ENCODE measurements around the gene APOC3.

The APOC3 gene

GRCh38 chr11:116842909-116843308 is 13.2 kb downstream of the APOC3 start:
- TF ChIP-seq, protein P1, sequence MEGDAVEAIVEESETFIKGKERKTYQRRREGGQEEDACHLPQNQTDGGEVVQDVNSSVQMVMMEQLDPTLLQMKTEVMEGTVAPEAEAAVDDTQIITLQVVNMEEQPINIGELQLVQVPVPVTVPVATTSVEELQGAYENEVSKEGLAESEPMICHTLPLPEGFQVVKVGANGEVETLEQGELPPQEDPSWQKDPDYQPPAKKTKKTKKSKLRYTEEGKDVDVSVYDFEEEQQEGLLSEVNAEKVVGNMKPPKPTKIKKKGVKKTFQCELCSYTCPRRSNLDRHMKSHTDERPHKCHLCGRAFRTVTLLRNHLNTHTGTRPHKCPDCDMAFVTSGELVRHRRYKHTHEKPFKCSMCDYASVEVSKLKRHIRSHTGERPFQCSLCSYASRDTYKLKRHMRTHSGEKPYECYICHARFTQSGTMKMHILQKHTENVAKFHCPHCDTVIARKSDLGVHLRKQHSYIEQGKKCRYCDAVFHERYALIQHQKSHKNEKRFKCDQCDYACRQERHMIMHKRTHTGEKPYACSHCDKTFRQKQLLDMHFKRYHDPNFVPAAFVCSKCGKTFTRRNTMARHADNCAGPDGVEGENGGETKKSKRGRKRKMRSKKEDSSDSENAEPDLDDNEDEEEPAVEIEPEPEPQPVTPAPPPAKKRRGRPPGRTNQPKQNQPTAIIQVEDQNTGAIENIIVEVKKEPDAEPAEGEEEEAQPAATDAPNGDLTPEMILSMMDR (IDR thresholded peaks at IDR 0.05) = no peak
- Mint-ChIP-seq H3K27ac (no peak overlapping the region), H3K9me3 (no peaks in the 10 kb centered on the region), H3K27me3 (ENCODE audit: low read depth, poor library complexity) (no peaks in the 10 kb centered on the region), H3K36me3 (ENCODE audit: low read depth) (peaks cover 40% of the 10 kb centered on the region), H3K4me1 (peaks cover 13% of the 10 kb centered on the region), H3K4me3 (no peak overlapping the region)
- no peak for DNase-seq

- Mint-ChIP-seq H3K36me3 (ENCODE audit: low read depth) (peaks cover 40% of the 10 kb centered on the region), H3K27me3 (ENCODE audit: low read depth, poor library complexity) (no peaks in the 10 kb centered on the region), H3K9me3 (no peaks in the 10 kb centered on the region), H3K27ac (peak overlapping the region; percentile 36), H3K4me3 (no peak overlapping the region), H3K4me1 (peaks cover 6% of the 10 kb centered on the region)
- DNase-seq = no peak
- TF ChIP-seq, protein P1 (IDR thresholded peaks at IDR 0.05) = no peak
These were observed 14.0 kb downstream of the APOC3 start for GRCh38 chr11:116843661-116844060.

- Mint-ChIP-seq H3K27ac (peak overlapping the region; percentile 6), H3K27me3 (ENCODE audit: low read depth, poor library complexity) (no peaks in the 10 kb centered on the region), H3K36me3 (ENCODE audit: low read depth) (peaks cover 44% of the 10 kb centered on the region), H3K4me3 (no peak overlapping the region), H3K9me3 (no peaks in the 10 kb centered on the region), H3K4me1 (peaks cover 11% of the 10 kb centered on the region)
- TF ChIP-seq, protein P1 (IDR thresholded peaks at IDR 0.05) = no peak
- no peak for DNase-seq
These were observed 15.0 kb downstream of the APOC3 start for GRCh38 chr11:116844722-116845121.

GRCh38 chr11:116847612-116848011 is 17.9 kb downstream of the APOC3 start:
- Mint-ChIP-seq H3K4me1 (peaks cover 21% of the 10 kb centered on the region), H3K27ac (no peak overlapping the region), H3K4me3 (no peak overlapping the region), H3K36me3 (ENCODE audit: low read depth) (peaks cover 58% of the 10 kb centered on the region), H3K27me3 (ENCODE audit: low read depth, poor library complexity) (no peaks in the 10 kb centered on the region), H3K9me3 (no peaks in the 10 kb centered on the region)
- DNase-seq = no peak
- TF ChIP-seq, protein P1 (IDR thresholded peaks at IDR 0.05) = no peak

GRCh38 chr11:116849060-116849459 is 19.4 kb downstream of the APOC3 start:
- Mint-ChIP-seq H3K4me3 (no peak overlapping the region), H3K27me3 (ENCODE audit: low read depth, poor library complexity) (no peaks in the 10 kb centered on the region), H3K4me1 (peaks cover 33% of the 10 kb centered on the region), H3K27ac (no peak overlapping the region), H3K36me3 (ENCODE audit: low read depth) (peaks cover 59% of the 10 kb centered on the region), H3K9me3 (no peaks in the 10 kb centered on the region)
- no peak for DNase-seq
- TF ChIP-seq, protein P1 (IDR thresholded peaks at IDR 0.05) = no peak

DNA sequence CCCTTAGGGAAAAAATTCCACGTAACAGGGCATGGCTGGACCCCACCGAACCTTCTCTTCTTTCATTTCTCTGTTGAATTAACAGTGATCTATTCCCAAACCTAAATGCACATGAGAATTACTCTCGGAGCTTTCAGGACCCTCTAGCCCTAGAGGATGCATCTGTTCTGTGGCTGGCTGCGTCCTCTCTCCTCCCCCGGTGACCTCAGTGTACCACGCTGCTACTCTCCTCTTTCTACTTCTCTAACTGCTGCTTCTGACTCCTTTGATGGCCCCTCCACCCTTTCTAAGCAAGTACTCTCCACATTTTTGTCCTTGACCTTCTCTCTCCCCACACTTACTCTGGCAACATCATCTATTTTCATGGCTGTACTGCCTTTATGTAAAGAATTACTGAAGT is 19.8 kb downstream of the APOC3 start:
- Mint-ChIP-seq H3K9me3 (no peaks in the 10 kb centered on the region), H3K4me3 (no peak overlapping the region), H3K36me3 (ENCODE audit: low read depth) (peaks cover 63% of the 10 kb centered on the region), H3K27ac (no peak overlapping the region), H3K27me3 (ENCODE audit: low read depth, poor library complexity) (no peaks in the 10 kb centered on the region), H3K4me1 (peaks cover 33% of the 10 kb centered on the region)
- no peak for DNase-seq
- TF ChIP-seq, protein P1 (IDR thresholded peaks at IDR 0.05) = no peak
